ENCODE results near the gene CACTIN.

CACTIN gene

GRCh38 chr19:3573162-3573857 is 53.3 kb downstream of the CACTIN start:
- peak overlapping the region; percentile 82 for H3K9ac ChIP-seq (ENCODE audit: low read length)

GRCh38 chr19:3572855-3573161 is 53.8 kb downstream of the CACTIN start, which contains the start of gene HMG20B:
Gene HMG20B (plus strand): TSS chr19:3572944. CDS start chr19:3573310, 366 bp downstream.
- Histone ChIP-seq H3K4me1 (ENCODE audit: insufficient read depth, low read length, severe bottlenecking) (peaks cover 21% of the 10 kb centered on the region), H3K27me3 (ENCODE audit: insufficient read depth, low read length) (peaks cover 6% of the 10 kb centered on the region; the same call in 1 of the 2 replicates), H3K27ac (ENCODE audit: low read depth, low read length, poor library complexity, severe bottlenecking) (peak within 1 kb of the TSS; percentile 68), H4K20me1 (ENCODE audit: insufficient read depth, low read length) (no peaks in the 10 kb centered on the region), H3K9ac (ENCODE audit: low read length) (peak within 1 kb of the TSS; percentile 82), H2AFZ (ENCODE audit: low read length) (peak within 1 kb of the TSS; percentile 91), H3K4me3 (ENCODE audit: low read depth, low read length, poor library complexity, severe bottlenecking) (peak within 1 kb of the TSS; percentile 88), H3K9me2 (ENCODE audit: low read depth, low read length) (no peaks in the 10 kb centered on the region), H3K4me2 (ENCODE audit: low read length) (peak within 1 kb of the TSS; percentile 99), H3K36me3 (ENCODE audit: insufficient read depth, low read length) (peaks cover 18% of the 10 kb centered on the region), H3K9me3 (ENCODE audit: low read length) (no peaks in the 10 kb centered on the region), H3F3A (ENCODE audit: insufficient read depth, low read length) (0 out of 2 replicates have a peak, but pooled peaks cover 3% of the 10 kb centered on the region), H3K79me2 (ENCODE audit: insufficient read depth, low read length) (no peaks in the 10 kb centered on the region)
- no peak for TF ChIP-seq CTCF (IDR thresholded peaks at IDR 0.05; ENCODE audit: low read length)
- no peak for TF ChIP-seq EZH2 (IDR thresholded peaks at IDR 0.05; ENCODE audit: borderline replicate concordance, low read length)

More at GRCh38 chr19:3573162-3573857, 53.3 kb downstream of the CACTIN start:
- peaks cover 6% of the 10 kb centered on the region; the same call in 1 of the 2 replicates for H3K27me3 ChIP-seq (ENCODE audit: insufficient read depth, low read length)
- no peak overlapping the region for H2AFZ ChIP-seq (ENCODE audit: low read length)
- peak overlapping the region; percentile 68 for H3K27ac ChIP-seq (ENCODE audit: low read depth, low read length, poor library complexity, severe bottlenecking)
- peaks cover 21% of the 10 kb centered on the region for H3K4me1 ChIP-seq (ENCODE audit: insufficient read depth, low read length, severe bottlenecking)
- H3K4me2 ChIP-seq (ENCODE audit: low read length): peak overlapping the region; percentile 75
- H3K9me2 ChIP-seq (ENCODE audit: low read depth, low read length): no peaks in the 10 kb centered on the region
- H3F3A ChIP-seq (ENCODE audit: insufficient read depth, low read length): 0 out of 2 replicates have a peak, but pooled peaks cover 3% of the 10 kb centered on the region
- no peaks in the 10 kb centered on the region for H4K20me1 ChIP-seq (ENCODE audit: insufficient read depth, low read length)
- no peaks in the 10 kb centered on the region for H3K79me2 ChIP-seq (ENCODE audit: insufficient read depth, low read length)
- peak overlapping the region; percentile 88 for H3K4me3 ChIP-seq (ENCODE audit: low read depth, low read length, poor library complexity, severe bottlenecking)
- H3K9me3 ChIP-seq (ENCODE audit: low read length): no peaks in the 10 kb centered on the region
- TF ChIP-seq EZH2 (IDR thresholded peaks at IDR 0.05; ENCODE audit: borderline replicate concordance, low read length) (no peak), CTCF (IDR thresholded peaks at IDR 0.05; ENCODE audit: low read length) (no peak)
- peaks cover 18% of the 10 kb centered on the region for H3K36me3 ChIP-seq (ENCODE audit: insufficient read depth, low read length)

GRCh38 chr19:3572132-3572854 is 54.3 kb downstream of the CACTIN start:
- no peaks in the 10 kb centered on the region for H3K79me2 ChIP-seq (ENCODE audit: insufficient read depth, low read length)
- peak overlapping the region; percentile 99 for H3K4me2 ChIP-seq (ENCODE audit: low read length)
- peaks cover 18% of the 10 kb centered on the region for H3K36me3 ChIP-seq (ENCODE audit: insufficient read depth, low read length)
- H3K4me1 ChIP-seq (ENCODE audit: insufficient read depth, low read length, severe bottlenecking): peaks cover 21% of the 10 kb centered on the region
- peak overlapping the region; percentile 91 for H2AFZ ChIP-seq (ENCODE audit: low read length)
- peak overlapping the region; percentile 65 for H3K4me3 ChIP-seq (ENCODE audit: low read depth, low read length, poor library complexity, severe bottlenecking)
- no peaks in the 10 kb centered on the region for H3K9me2 ChIP-seq (ENCODE audit: low read depth, low read length)
- 0 out of 2 replicates have a peak, but pooled peaks cover 3% of the 10 kb centered on the region for H3F3A ChIP-seq (ENCODE audit: insufficient read depth, low read length)
- no peaks in the 10 kb centered on the region for H4K20me1 ChIP-seq (ENCODE audit: insufficient read depth, low read length)
- TF ChIP-seq CTCF (IDR thresholded peaks at IDR 0.05; ENCODE audit: low read length): no peak
- no peak for TF ChIP-seq EZH2 (IDR thresholded peaks at IDR 0.05; ENCODE audit: borderline replicate concordance, low read length)
- peaks cover 6% of the 10 kb centered on the region; the same call in 1 of the 2 replicates for H3K27me3 ChIP-seq (ENCODE audit: insufficient read depth, low read length)
- no peak overlapping the region for H3K27ac ChIP-seq (ENCODE audit: low read depth, low read length, poor library complexity, severe bottlenecking)
- no peaks in the 10 kb centered on the region for H3K9me3 ChIP-seq (ENCODE audit: low read length)
- peak overlapping the region; percentile 56 for H3K9ac ChIP-seq (ENCODE audit: low read length)

All from OCI-LY1 (cell line).